NCI-H128 (cell line): ENCODE measurements around the gene AIMP2.
"Not testable (repeated sequence)": the region's sequence is repeated elsewhere in the genome, so short reads cannot be mapped to it uniquely, and the experiment has no call there.

Experiments
- DNase-seq: peaks from one replicate; lab custom pipeline; 2025; ENCODE audit not compliant: unreplicated experiment; lab: John Stamatoyannopoulos, UW

The AIMP2 gene

GRCh38 chr7:6008668-6009611 is at the start of gene AIMP2, which contains the start of gene PMS2:
TSS of gene AIMP2 (plus strand) at chr7:6009272. CDS start at chr7:6009364, 92 bp downstream.
TSS of gene PMS2 (minus strand) at chr7:6009049. CDS start at chr7:6009019, 30 bp downstream.
- peak; percentile 99 for DNase-seq

DNA sequence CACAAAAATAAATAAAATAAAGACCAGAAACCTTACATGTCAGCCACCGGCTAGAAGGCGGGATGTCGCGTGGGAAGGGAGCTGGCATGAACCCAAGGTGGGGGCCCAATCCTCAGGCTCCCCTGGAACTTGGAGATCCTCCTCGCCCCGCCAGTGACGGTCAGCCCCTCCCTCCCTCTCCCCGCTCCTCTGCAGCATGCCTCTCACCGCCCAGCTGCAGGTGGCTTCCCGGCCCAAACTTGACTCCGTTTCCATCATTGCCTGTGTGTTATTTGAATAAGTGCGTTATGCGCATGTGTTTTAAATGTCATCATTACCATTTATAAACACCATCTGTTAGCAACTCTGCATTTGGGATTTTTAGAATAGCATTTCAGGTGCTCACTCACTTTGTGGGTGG is 45.9 kb upstream of the AIMP2 start:
- DNase-seq = not testable (repeated sequence)

GRCh38 chr7:5963810-5964209 is 45.3 kb upstream of the AIMP2 start:
- not testable (repeated sequence) for DNase-seq

DNA sequence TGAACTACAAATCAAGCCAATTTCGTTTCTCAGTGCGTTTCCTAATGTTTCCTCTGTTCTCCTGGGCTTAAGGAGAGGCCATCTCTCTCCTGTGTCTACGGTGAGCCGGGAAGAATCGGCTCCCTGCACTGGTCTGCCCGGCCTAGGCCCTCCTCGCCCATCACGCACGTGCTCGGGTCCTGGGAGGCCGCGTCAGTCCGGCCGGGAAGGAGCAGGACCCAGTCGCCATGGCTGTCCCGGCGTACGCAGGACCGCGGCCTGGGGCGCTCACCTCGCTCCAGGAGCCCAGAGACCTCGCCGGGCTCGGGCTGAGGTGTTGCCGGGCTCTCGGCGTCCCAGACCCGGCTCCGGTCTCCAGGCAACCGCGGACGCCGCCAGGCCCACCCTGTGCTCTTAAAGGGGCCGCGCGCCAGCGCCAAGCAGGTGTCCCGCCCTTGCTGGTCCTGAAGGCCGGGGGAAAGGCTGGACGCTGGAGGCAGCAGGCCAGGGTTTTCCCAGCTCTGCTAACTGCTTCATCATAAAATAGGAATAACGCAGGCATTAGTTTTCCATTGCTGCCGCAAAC is 38.6 kb upstream of the AIMP2 start, which contains the start of gene RSPH10B:
RSPH10B (minus strand) TSS at position 343 of the 565 bp plus-strand sequence. CDS start 3,573 bp downstream, outside the sequence.
- DNase-seq = not testable (repeated sequence)

GRCh38 chr7:5973580-5973979 is 35.5 kb upstream of the AIMP2 start:
- not testable (repeated sequence) for DNase-seq

- DNase-seq = not testable (repeated sequence)
Observed at GRCh38 chr7:5979680-5980314, 29.3 kb upstream of the AIMP2 start.

DNA sequence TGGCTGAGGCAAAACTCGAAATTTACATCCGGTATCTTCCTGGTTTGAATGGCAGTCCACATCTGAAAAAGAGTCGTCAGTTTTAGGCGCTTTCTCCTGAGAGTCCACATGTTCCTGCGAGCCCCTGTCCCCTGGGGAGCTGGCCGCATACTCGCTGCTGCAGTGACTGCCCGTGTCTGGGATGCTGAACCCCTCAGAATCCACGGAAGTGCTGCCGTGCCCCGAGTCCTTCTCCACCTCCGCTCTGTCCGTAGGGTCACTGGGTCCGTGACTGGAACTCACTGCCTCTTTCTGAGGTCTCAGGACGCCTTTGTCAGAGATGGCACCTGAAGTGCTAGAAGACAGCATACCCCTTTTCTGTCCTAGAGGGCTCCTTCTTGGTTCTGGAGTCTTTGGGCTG is 22.0 kb upstream of the AIMP2 start:
- DNase-seq = not testable (repeated sequence)

DNA sequence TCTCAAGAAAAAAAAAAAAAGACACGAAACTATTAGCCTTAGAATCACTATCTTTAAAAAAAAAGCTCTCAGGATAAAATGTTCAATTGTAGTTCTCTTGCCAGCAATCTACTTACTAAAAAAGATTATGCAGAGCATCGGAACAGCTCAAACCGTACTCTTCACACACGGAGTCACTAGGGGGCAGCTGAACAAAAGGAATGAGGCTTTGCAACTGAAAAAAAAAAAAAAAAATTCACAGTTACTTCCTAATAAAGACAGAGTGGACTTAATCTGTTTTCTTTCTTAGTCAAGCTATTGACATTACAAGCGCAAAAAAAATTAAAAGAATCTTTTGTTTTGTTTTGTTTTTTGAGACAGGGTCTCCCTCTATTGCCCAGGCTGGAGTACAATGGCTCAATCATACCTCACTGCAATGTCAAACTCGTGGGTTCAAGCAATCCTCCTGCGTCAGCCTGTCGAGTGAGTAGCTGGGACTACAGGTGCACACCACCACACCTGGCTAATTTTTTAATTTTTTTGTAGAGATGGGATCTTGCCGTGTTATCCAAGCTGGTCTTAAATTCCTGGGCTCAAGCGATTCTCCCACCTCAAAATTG is 11.8 kb upstream of the AIMP2 start:
- peak; percentile 28 for DNase-seq

- no peak for DNase-seq
Observed at GRCh38 chr7:6007386-6007785, 1.7 kb upstream of the AIMP2 start.

DNA sequence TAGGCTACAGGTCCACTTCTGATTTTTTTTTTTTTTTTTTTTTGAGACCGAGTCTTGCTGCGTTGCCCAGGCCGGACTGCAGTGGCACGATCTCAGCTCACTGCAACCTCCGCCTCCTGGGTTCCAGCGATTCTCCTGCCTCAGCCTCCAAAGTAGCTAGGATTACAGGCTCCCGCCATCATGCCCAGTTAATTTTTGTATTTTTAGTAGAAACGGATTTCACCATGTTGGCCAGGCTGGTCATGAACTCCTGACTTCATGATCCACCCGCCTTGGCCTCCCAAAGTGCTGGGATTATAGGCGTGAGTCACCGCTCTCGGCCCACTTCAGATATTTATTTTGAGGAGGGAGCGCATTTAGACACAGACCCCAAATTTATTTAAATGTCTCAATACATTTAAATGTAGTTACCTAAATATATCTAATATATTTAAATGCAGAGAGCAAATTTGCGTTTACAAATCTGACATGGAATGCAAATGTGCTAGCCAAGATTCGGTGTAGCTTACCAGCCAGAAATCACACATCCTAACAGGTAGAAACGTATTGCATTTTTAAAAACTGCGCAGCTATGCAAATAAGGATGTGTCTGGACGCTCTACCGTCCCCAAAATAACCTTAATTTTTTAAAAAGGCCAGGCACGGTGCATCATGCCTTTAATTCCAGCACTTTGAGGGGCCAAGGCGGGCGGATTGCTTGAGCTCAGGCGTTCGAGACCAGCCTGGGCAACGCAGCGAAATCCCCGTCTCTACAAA is 1.1 kb upstream of the AIMP2 start:
- DNase-seq = not testable (repeated sequence)

DNA sequence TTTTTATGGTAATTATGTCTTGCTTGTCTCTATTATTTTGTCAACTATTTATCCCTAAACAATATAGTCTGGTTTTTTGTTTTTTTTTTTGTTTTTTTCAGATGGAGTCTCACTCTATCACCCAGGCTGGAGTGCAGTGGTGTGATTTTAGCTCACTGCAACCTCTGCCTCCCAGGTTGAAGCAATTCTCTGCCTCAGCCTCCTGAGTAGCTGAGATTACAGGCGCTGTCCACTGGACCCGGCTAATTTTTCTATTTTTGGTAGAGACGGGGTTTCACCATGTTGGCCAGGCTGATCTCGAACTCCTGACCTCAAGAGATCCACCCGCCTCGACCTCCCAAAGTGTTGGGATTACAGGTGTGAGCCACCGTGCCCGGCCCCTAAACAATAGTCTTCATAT is 1.3 kb downstream of the AIMP2 start:
- DNase-seq = not testable (repeated sequence)

DNA sequence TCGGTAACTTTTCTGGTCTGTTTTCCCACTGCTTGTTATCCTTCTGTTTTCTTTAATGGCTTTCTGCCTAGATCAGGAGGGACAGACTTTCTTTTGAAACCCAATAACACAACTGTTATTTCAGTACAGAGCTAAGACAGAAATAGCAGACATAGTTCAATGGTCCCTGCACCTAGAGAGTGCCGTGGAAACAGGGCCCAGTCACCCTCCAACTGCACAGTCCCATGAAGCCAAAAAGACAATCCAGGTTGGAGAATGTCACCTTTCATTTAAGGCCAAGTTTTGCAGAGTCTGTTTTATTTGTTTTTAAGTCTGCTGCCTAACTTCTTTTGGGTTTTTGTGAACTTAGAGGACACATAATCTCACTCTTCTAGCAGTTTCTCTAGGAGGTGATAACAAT is 2.5 kb downstream of the AIMP2 start:
- DNase-seq = no peak

DNA sequence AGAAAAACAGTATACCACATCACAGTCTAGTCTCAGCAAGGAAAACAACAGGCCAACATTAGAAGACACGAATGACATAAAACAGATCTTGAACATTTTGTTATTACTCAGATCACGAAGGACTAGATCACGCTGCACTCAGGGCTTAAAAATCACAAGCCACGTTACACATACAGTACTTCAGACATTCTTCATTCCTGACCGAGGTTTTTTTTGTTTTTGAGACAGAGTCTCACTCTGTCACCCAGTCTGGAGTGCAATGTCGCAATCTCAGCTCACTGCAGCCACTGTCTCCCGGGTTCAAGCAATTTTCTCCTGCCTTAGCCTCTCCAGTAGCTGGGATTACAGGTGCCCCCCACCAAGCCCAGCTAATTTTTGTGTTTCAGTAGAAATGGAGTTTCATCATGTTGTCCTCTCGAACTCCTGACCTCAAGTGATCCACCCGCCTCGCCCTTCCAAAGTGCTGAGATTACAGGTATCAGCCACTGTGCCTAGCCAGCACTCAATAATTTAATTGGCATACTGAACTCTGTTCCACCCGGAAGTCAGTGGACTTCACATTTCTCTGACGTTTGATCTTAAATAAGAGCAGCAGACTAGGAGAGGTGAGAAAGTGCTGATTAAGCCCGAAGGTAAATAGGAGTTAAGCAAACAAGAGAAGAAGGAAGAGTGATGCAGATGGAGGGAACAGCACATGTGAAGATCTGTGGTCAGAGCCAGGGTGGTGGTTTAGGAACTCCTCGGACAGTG is 3.5 kb downstream of the AIMP2 start:
- DNase-seq = no peak

DNA sequence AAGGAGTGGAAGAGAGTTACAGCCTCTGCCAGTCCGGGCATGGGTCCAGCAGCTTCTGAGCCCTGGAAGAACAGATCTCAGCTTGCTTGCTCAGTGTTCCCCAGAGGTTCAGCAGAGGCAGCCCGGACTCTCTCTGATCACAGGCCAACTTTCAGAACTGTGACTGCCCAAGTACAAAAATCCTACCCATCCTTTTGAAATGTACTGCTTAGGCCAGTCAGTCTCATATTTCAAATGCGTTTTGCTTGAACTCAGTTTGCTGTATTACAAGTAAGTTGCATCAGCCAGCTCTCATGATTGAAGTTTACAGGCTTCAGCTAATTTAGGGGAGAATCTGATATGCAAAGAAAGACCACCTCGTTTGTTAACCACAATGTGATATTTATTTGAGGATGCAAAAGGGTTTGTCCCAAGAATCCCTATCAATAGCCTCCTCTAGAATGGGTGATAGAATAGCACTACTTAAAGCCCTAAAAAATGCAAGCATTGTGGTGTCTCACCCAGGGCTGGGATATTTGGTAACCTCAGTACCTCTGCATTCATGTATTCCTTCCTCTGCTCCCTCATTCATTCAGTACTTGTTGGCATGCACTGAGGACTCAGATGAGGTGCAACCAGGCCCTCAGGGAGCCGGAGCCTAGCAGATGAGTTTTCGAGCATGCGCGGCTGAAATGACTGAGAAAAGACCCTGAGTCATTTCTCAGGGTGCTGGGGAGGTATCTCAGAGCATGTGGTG is 7.0 kb downstream of the AIMP2 start:
- DNase-seq = no peak

DNA sequence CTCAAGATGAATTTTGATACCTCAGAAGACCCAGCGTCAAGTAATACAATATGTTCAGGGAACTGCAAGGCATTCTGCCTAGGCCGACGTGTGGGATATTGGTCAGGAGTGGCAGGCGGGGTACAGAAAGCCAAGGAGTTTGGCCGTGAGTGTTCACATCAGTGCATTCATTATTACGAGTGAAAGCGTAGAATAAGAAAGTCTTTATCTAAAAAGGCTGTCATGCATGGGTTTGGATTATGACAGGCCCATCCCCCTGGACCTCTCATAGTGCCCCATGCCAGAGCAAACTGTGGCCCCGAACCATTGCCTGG is 7.5 kb downstream of the AIMP2 start:
- DNase-seq = no peak

DNA sequence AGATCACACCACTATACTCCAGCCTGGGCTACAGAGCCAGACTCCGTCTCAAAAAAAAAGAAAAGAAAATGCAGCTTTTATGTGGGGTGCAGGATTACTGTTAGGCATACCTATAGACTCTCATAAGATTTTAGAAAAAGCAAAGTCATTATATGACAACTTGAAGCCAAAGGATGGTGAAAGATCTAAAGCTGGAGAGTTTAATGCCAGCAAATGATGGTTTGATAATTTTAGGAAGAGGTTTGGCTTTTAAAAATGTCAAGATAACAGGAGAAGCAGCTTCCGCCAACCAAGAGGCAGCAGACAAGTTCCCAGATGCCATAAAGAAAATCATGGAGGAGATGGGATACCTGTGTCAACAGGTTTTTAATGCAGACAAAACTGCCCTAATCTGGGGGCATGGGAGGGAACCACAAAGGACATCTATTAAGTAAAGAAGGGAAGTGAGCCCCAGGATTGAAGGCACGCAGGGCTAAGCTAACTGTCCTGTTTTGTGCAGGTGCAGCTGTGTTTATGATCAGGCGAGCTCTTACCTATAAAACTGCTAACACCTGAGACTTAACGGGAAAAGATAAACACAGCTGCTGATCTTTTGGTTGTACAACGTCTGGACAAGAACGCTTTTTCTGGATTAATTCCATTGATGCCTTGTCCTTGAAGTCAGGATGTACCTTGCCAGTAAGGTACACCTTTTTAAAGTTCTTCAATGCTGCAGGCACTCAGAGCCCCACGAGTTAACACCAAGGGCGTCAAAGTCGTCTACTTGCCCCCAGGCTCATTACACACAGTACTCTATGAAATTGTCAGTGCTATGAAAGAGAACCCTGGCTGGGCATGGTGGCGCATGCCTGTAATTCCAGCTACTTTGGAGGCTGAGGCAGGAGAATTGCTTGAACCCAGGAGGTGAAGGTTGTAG is 11.6 kb downstream of the AIMP2 start:
- DNase-seq = no peak

DNA sequence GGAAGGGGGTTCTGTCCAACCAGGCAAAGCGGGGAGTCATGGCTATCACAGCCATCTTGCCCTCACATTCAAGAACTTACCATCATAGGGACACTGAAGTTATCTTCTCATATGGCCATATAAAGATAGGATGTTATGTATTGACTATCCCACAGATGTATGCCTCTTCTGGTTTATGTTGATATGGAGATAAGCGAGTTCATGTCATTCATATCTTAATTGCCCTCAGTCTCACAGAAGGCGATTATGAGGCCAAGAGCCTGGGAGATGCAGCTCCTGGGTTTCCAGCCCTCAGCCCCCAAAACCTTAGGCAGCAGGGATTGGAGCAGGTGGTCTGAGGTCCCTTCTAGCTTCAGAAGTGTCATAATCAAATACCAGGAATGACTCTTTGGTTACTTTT is 13.6 kb downstream of the AIMP2 start:
- DNase-seq = no peak

GRCh38 chr7:6023974-6024435 is 14.9 kb downstream of the AIMP2 start:
- no peak for DNase-seq
